Measurements from ENCODE around the gene KIFC1. TPM values are rescaled to one million over a fixed set of nuclear protein-coding genes. Genes with fewer than 3 reads are reported as not detected.

Gene KIFC1
- total RNA-seq, 1 experiment from 2014 or later, result 73.8 TPM

- no peak overlapping the region for H3K56ac ChIP-seq (ENCODE audit: insufficient read length, low read depth, low read length)
- Mint-ChIP-seq H3K27me3 (ENCODE audit: low read depth) (no peaks in the 10 kb centered on the region; the same call in 1 of the 2 replicates), H3K36me3 (ENCODE audit: insufficient read depth in 1 of 3, low read depth in 3 of 3) (peaks cover 36 to 77% (median 74%) of the 10 kb centered on the region in 3 experiments; a peak in 6 of 7 replicates), H3K4me1 (peaks cover 8 to 14% of the 10 kb centered on the region in 2 experiments), H3K4me3 (no peak overlapping the region), H3K9me3 (no peaks in the 10 kb centered on the region; a peak in 1 of 5 replicates), H3K27ac (peak overlapping the region in 2 of 3 experiments; percentile 5 to 45; a peak in 1 of 7 replicates)
- no peak overlapping the region for H3T11ph ChIP-seq (ENCODE audit: low read length)
- TF ChIP-seq, protein P1, sequence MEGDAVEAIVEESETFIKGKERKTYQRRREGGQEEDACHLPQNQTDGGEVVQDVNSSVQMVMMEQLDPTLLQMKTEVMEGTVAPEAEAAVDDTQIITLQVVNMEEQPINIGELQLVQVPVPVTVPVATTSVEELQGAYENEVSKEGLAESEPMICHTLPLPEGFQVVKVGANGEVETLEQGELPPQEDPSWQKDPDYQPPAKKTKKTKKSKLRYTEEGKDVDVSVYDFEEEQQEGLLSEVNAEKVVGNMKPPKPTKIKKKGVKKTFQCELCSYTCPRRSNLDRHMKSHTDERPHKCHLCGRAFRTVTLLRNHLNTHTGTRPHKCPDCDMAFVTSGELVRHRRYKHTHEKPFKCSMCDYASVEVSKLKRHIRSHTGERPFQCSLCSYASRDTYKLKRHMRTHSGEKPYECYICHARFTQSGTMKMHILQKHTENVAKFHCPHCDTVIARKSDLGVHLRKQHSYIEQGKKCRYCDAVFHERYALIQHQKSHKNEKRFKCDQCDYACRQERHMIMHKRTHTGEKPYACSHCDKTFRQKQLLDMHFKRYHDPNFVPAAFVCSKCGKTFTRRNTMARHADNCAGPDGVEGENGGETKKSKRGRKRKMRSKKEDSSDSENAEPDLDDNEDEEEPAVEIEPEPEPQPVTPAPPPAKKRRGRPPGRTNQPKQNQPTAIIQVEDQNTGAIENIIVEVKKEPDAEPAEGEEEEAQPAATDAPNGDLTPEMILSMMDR (conservative IDR thresholded peaks at IDR 0.05), result no peak
- H3K18ac ChIP-seq (ENCODE audit: insufficient read length, low read depth, low read length), result no peak overlapping the region
- H2BK120ac ChIP-seq (ENCODE audit: low read depth, low read length, poor library complexity, severe bottlenecking), result no peak overlapping the region
- no peak overlapping the region for H2BK15ac ChIP-seq (ENCODE audit: low read depth, low read length)
- no peaks in the 10 kb centered on the region for H4K20me1 ChIP-seq (ENCODE audit: control insufficient read depth, insufficient read depth, insufficient read length)
- H3K23ac ChIP-seq (ENCODE audit: insufficient read length, low read depth, low read length), result no peak overlapping the region
- no peak overlapping the region for H3K4me2 ChIP-seq (ENCODE audit: insufficient read depth, insufficient read length, low read length)
- no peak overlapping the region for H2BK5ac ChIP-seq (ENCODE audit: insufficient read length, low read length)
- no peak overlapping the region for H3K27ac ChIP-seq (ENCODE audit: insufficient read length, low read depth, low read length)
- no peak overlapping the region for H3K9ac ChIP-seq (ENCODE audit: extremely low read depth, insufficient read length, low read length)
- no peaks in the 10 kb centered on the region for H3K9me3 ChIP-seq (ENCODE audit: control insufficient read depth, low read depth, low read length)
- no peak for DNase-seq
- H3K79me2 ChIP-seq (ENCODE audit: insufficient read depth, low read length), result no peaks in the 10 kb centered on the region
- H2AK5ac ChIP-seq (ENCODE audit: insufficient read length, low read length), result no peak overlapping the region
- H3K4me1 ChIP-seq (ENCODE audit: insufficient read depth, low read length), result no peaks in the 10 kb centered on the region
- WGBS (ENCODE audit: extremely low coverage, insufficient read length, low lambda C conversion rate), result no CpG with 5 or more reads among the region's 15 CpGs
- no peak overlapping the region for H3K4ac ChIP-seq (ENCODE audit: low read depth, low read length)
- no peak overlapping the region for H4K8ac ChIP-seq (replicated peaks; ENCODE audit: insufficient read length, low read depth, low read length)
- no peak overlapping the region for H3K14ac ChIP-seq (ENCODE audit: insufficient read depth, low read length)
- peaks cover 7% of the 10 kb centered on the region for H3K23me2 ChIP-seq (ENCODE audit: insufficient read length, low read depth, low read length, poor library complexity, severe bottlenecking)
- H2BK12ac ChIP-seq (ENCODE audit: insufficient read length, low read depth, low read length), result no peak overlapping the region
- H2BK20ac ChIP-seq (ENCODE audit: low read depth, low read length, poor library complexity, severe bottlenecking), result no peak overlapping the region
- no peaks in the 10 kb centered on the region for H3K79me1 ChIP-seq (ENCODE audit: insufficient read depth, low read depth, low read length, poor library complexity, severe bottlenecking)
- no peak overlapping the region for H4K5ac ChIP-seq (ENCODE audit: insufficient read length, low read depth, low read length)
- no peaks in the 10 kb centered on the region for H3K27me3 ChIP-seq (ENCODE audit: insufficient read depth, low read length)
- H2AFZ ChIP-seq (ENCODE audit: low read length), result no peak overlapping the region
- no peak overlapping the region for H4K91ac ChIP-seq (ENCODE audit: insufficient read length, low read depth, low read length)
These were observed 13.8 kb downstream of the KIFC1 start for GRCh38 chr6:33405386-33405940.
